ENCODE measurements around the gene PRSS22.

- TF ChIP-seq, protein P1, sequence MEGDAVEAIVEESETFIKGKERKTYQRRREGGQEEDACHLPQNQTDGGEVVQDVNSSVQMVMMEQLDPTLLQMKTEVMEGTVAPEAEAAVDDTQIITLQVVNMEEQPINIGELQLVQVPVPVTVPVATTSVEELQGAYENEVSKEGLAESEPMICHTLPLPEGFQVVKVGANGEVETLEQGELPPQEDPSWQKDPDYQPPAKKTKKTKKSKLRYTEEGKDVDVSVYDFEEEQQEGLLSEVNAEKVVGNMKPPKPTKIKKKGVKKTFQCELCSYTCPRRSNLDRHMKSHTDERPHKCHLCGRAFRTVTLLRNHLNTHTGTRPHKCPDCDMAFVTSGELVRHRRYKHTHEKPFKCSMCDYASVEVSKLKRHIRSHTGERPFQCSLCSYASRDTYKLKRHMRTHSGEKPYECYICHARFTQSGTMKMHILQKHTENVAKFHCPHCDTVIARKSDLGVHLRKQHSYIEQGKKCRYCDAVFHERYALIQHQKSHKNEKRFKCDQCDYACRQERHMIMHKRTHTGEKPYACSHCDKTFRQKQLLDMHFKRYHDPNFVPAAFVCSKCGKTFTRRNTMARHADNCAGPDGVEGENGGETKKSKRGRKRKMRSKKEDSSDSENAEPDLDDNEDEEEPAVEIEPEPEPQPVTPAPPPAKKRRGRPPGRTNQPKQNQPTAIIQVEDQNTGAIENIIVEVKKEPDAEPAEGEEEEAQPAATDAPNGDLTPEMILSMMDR (IDR thresholded peaks at IDR 0.05 in 4 of 5, conservative IDR thresholded peaks at IDR 0.05 in 1 of 5), result no peak
- TF ChIP-seq POLR2A (IDR thresholded peaks at IDR 0.05), result no peak
These were observed 41.1 kb downstream of the PRSS22 start, which contains the start of gene PRSS21 for GRCh38 chr16:2816751-2817339.
